Fibroblast of the aortic adventitia (primary cell): ENCODE measurements around the gene MAGEA3. TPM values are rescaled to one million over a fixed set of nuclear protein-coding genes. Genes with fewer than 3 reads are reported as not detected.
"Not testable (repeated sequence)": the region's sequence is repeated elsewhere in the genome, so short reads cannot be mapped to it uniquely, and the experiment has no call there.

Experiments used
- DNase-seq: peaks from one replicate; pipeline ENCODE4 v3.0.0-alpha.2; 2010; ENCODE audit warnings: low read depth
- H3K4me3 ChIP-seq: 2 replicates; pipeline ENCODE4 v1.5.1; 2011; ENCODE audit warnings: low read depth, mild to moderate bottlenecking, control low read depth, low read length, moderate library complexity
- total RNA-seq: library from RNA; depleted of rRNA; stranded (reverse); fragments of >200 nt; gene quantifications from 2 replicates; pipeline ENCODE4 v1.2.3, GENCODE V29; 2012; ENCODE audit warnings: low replicate concordance
- TF ChIP-seq, protein P1 (sequence below): IDR thresholded peaks from 2 replicates; pipeline ENCODE4 v1.5.1; 2011; ENCODE audit warnings: mild to moderate bottlenecking, low read length, control low read depth, inconsistent platforms; ENCODE audit not compliant: insufficient read depth

Gene MAGEA3
- total RNA-seq, 1 donor, result not detected

- TF ChIP-seq, protein P1, sequence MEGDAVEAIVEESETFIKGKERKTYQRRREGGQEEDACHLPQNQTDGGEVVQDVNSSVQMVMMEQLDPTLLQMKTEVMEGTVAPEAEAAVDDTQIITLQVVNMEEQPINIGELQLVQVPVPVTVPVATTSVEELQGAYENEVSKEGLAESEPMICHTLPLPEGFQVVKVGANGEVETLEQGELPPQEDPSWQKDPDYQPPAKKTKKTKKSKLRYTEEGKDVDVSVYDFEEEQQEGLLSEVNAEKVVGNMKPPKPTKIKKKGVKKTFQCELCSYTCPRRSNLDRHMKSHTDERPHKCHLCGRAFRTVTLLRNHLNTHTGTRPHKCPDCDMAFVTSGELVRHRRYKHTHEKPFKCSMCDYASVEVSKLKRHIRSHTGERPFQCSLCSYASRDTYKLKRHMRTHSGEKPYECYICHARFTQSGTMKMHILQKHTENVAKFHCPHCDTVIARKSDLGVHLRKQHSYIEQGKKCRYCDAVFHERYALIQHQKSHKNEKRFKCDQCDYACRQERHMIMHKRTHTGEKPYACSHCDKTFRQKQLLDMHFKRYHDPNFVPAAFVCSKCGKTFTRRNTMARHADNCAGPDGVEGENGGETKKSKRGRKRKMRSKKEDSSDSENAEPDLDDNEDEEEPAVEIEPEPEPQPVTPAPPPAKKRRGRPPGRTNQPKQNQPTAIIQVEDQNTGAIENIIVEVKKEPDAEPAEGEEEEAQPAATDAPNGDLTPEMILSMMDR, result no peak
- DNase-seq, result no peak
Observed at GRCh38 chrX:152674135-152674534, 24.5 kb upstream of the MAGEA3 start.

DNA sequence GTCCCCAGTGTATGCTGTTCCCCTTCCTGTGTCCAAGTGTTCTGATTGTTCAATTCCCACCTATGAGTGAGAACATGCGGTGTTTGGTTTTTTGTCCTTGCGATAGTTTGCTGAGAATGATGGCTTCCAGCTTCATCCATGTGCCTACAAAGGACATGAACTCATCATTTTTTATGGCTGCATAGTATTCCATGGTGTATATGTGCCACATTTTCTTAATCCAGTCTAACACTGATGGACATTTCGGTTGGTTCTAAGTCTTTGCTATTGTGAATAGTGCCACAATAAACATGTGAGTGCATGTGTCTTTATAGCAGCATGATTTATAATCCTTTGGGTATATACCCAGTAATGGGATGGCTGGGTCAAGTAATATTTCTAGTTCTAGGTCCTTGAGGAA, 23.9 kb upstream of the MAGEA3 start:
- not testable (repeated sequence) for H3K4me3 ChIP-seq, DNase-seq

More at GRCh38 chrX:152674135-152674534, 24.5 kb upstream of the MAGEA3 start:
- H3K4me3 ChIP-seq, result no peak overlapping the region

- not testable (repeated sequence) for DNase-seq, H3K4me3 ChIP-seq
Observed at GRCh38 chrX:152681012-152681411, 17.6 kb upstream of the MAGEA3 start.

DNA sequence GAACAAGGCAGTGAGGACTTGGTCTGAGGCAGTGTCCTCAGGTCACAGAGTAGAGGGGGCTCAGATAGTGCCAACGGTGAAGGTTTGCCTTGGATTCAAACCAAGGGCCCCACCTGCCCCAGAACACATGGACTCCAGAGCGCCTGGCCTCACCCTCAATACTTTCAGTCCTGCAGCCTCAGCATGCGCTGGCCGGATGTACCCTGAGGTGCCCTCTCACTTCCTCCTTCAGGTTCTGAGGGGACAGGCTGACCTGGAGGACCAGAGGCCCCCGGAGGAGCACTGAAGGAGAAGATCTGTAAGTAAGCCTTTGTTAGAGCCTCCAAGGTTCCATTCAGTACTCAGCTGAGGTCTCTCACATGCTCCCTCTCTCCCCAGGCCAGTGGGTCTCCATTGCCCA, 1.8 kb downstream of the MAGEA3 start:
- DNase-seq, H3K4me3 ChIP-seq: not testable (repeated sequence)

- DNase-seq, H3K4me3 ChIP-seq: not testable (repeated sequence)
Observed at GRCh38 chrX:152706500-152706899, 7.9 kb downstream of the MAGEA3 start.

GRCh38 chrX:152709173-152709572, 10.6 kb downstream of the MAGEA3 start, which contains the start of gene CSAG2:
TSS of gene CSAG2 (minus strand) at chrX:152709273. CDS start at chrX:152709112, 161 bp downstream.
- not testable (repeated sequence) for H3K4me3 ChIP-seq, DNase-seq

- H3K4me3 ChIP-seq, DNase-seq: not testable (repeated sequence)
Observed at GRCh38 chrX:152713195-152713594, 14.6 kb downstream of the MAGEA3 start.

DNA sequence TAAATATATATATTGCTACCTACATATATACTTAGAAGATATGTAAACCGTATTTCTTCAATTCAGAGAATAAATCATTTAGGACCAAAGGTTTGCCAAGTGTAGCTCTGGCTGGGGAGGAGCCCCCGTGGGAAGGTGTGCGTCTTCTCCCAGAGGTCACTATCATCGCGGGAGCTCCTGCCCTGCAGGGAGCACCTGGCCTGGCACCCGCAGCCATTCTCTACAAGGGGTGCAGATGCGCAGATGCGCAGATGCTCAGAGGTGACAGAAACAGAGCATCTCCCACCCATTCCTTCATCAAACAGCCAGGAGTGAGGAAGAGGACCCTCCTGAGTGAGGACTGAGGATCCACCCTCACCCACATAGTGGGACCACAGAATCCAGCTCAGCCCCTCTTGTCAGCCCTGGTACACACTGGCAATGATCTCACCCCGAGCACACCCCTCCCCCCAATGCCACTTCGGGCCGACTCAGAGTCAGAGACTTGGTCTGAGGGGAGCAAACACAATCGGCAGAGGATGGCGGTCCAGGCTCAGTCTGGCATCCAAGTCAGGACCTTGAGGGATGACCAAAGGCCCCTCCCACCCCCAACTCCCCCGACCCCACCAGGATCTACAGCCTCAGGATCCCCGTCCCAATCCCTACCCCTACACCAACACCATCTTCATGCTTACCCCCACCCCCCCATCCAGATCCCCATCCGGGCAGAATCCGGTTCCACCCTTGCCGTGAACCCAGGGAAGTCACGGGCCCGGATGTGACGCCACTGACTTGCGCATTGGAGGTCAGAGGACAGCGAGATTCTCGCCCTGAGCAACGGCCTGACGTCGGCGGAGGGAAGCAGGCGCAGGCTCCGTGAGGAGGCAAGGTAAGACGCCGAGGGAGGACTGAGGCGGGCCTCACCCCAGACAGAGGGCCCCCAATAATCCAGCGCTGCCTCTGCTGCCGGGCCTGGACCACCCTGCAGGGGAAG, 15.5 kb downstream of the MAGEA3 start, which contains the start of gene MAGEA2B:
Gene MAGEA2B (plus strand): TSS at position 814 of the 973 bp plus-strand sequence. CDS start 2,479 bp downstream, outside the sequence.
- not testable (repeated sequence) for H3K4me3 ChIP-seq, DNase-seq

DNA sequence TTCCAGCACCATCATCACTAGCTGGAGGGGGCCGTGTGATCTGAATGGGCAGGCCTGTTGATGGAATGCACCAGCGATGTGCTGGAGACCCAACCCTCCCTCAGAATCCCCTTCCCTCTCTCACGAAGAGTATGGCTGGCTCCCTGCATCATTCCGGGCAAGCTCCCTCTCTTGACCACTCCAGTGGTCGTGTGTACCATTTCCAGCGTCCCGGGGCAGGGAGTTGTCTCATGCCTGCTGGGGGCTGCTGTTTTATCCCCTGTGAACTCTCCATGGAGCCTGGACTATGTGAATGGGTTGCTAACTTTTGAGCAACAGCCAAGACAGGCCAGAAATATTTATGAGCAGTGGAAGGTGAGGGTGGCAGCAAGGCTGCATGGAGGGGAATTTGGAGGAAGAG, 26.8 kb downstream of the MAGEA3 start:
- no peak overlapping the region for H3K4me3 ChIP-seq
- DNase-seq, result no peak
- TF ChIP-seq, protein P1, result no peak

GRCh38 chrX:152733261-152733975, 34.8 kb downstream of the MAGEA3 start, which contains the start of the genes CSAG1 and MAGEA12:
TSS of gene CSAG1 (minus strand) at chrX:152733721. CDS start at chrX:152732460, 1,261 bp downstream.
TSS of gene MAGEA12 (plus strand) at chrX:152733757. CDS start at chrX:152736162, 2,405 bp downstream.
- DNase-seq, result no peak
- H3K4me3 ChIP-seq, result no peak within 1 kb of the TSS
- TF ChIP-seq, protein P1, result no peak

- not testable (repeated sequence) for H3K4me3 ChIP-seq
Observed at GRCh38 chrX:152734143-152734858, 35.7 kb downstream of the MAGEA3 start.

More at GRCh38 chrX:152734143-152734858, 35.7 kb downstream of the MAGEA3 start:
- not testable (repeated sequence) for DNase-seq
